H1 (cell line): ENCODE results near the gene RLN2. TPM values are rescaled to one million over a fixed set of nuclear protein-coding genes. Genes with fewer than 3 reads are reported as not detected.
"Not testable (repeated sequence)": the region's sequence is repeated elsewhere in the genome, so short reads cannot be mapped to it uniquely, and the experiment has no call there.

Experiments used
- CTCF ChIA-PET: fragments of 300-600 bp; sonication (Branson Sonifier 250); formaldehyde crosslinking; loops from one replicate; lab custom pipeline; 2021; ENCODE audit not compliant: partially characterized antibody; lab: Charles Lee
- POLR2A ChIA-PET: fragments of 300-600 bp; sonication (Branson Sonifier 250); formaldehyde crosslinking; loops from one replicate; lab custom pipeline; 2021; ENCODE audit warnings: inconsistent platforms; ENCODE audit not compliant: partially characterized antibody; lab: Charles Lee
- DNase-seq, 2 experiments: peaks; one replicate each; pipeline versions ENCODE4 v3.0.0 to v3.0.0-alpha.2; 2010 to 2022; ENCODE audit warnings: low spot score in 2 of 2, low read depth in 1 of 2, mixed read lengths in 1 of 2
- FAIRE-seq: peaks from 2 replicates; lab custom pipeline; 2011; peaks lifted over from hg19 to GRCh38; lab: Jason Lieb, UNC
- H2AFZ ChIP-seq: 2 replicates; pipeline ENCODE4 v1.8.1; 2012; ENCODE audit warnings: low read length, inconsistent platforms
- H2AK5ac ChIP-seq: 2 replicates; pipeline ENCODE4 v1.6.1; 2013; ENCODE audit warnings: low read depth, low read length
- H2BK120ac ChIP-seq: replicated peaks from 2 replicates; pipeline ENCODE3; 2013; ENCODE audit warnings: low read depth, low read length, inconsistent platforms
- H2BK12ac ChIP-seq: 2 replicates; pipeline ENCODE4 v1.6.1; 2013; ENCODE audit warnings: low read depth, low read length
- H2BK15ac ChIP-seq: 2 replicates; pipeline ENCODE4 v1.6.1; 2013; ENCODE audit warnings: low read length
- H2BK20ac ChIP-seq: 2 replicates; pipeline ENCODE4 v1.6.1; 2013; ENCODE audit warnings: low read length
- H2BK5ac ChIP-seq: 2 replicates; pipeline ENCODE4 v1.6.1; 2013; ENCODE audit warnings: low read depth, low read length
- H3K14ac ChIP-seq: 2 replicates; pipeline ENCODE4 v1.6.1; 2013; ENCODE audit warnings: inconsistent platforms; ENCODE audit not compliant: insufficient read length
- H3K18ac ChIP-seq: 2 replicates; pipeline ENCODE4 v1.6.1; 2013; ENCODE audit warnings: low read length; ENCODE audit errors: extremely low read depth
- H3K23ac ChIP-seq: 2 replicates; pipeline ENCODE4 v1.6.1; 2013; ENCODE audit warnings: inconsistent platforms; ENCODE audit not compliant: insufficient read length
- H3K23me2 ChIP-seq: 2 replicates; pipeline ENCODE4 v1.6.1; 2013; ENCODE audit warnings: low read depth, low read length
- H3K27ac ChIP-seq: 2 replicates; pipeline ENCODE4 v1.6.1; 2011; ENCODE audit warnings: low read depth, low read length, inconsistent platforms
- H3K27me3 ChIP-seq, 4 experiments: replicated peaks in 1 of 4; 1 replicate in 1 of 4; 2 replicates in 3 of 4; pipeline versions ENCODE4 v1.6.1 to v1.8.1; 2011 to 2013; ENCODE audit warnings: low read length in 3 of 4, mild to moderate bottlenecking in 3 of 4, inconsistent platforms in 2 of 4, mixed read lengths in 2 of 4, moderate library complexity in 1 of 4; ENCODE audit not compliant: control insufficient read depth in 3 of 4, insufficient read depth in 3 of 4; ENCODE audit errors: extremely low read depth in 1 of 4
- H3K36me3 ChIP-seq, 4 experiments: 2 replicates each; pipeline versions ENCODE4 v1.6.1 to v1.8.1; 2011 to 2013; ENCODE audit warnings: mild to moderate bottlenecking in 4 of 4, low read length in 3 of 4, moderate library complexity in 2 of 4, control low read depth in 1 of 4, inconsistent platforms in 1 of 4; ENCODE audit not compliant: insufficient read depth in 4 of 4, control insufficient read depth in 2 of 4
- H3K4ac ChIP-seq: replicated peaks from 2 replicates; pipeline ENCODE3; 2013; ENCODE audit warnings: low read length, low read depth, mixed read lengths, inconsistent platforms; ENCODE audit not compliant: insufficient read length
- H3K4me1 ChIP-seq, 4 experiments: replicated peaks in 1 of 4; 1 replicate in 1 of 4; 2 replicates in 3 of 4; pipeline versions ENCODE4 v1.6.1 to v1.8.1; 2011 to 2013; ENCODE audit warnings: low read length in 3 of 4, inconsistent platforms in 2 of 4, mixed read lengths in 1 of 4; ENCODE audit not compliant: insufficient read depth in 4 of 4, control insufficient read depth in 3 of 4
- H3K4me2 ChIP-seq, 2 experiments: 2 replicates each; pipeline versions ENCODE4 v1.6.1 to v1.8.1; 2011 to 2013; ENCODE audit warnings: low read depth in 2 of 2, low read length in 2 of 2, control low read depth in 1 of 2, inconsistent platforms in 1 of 2, mild to moderate bottlenecking in 1 of 2; ENCODE audit not compliant: insufficient read depth in 1 of 2
- H3K4me3 ChIP-seq, 4 experiments: fragments of 200-600, 300-600 bp in 1 of 4; sonication (generic), shearing (Covaris generic), sonication (Bioruptor Twin) in 1 of 4; 2 replicates each; pipeline versions ENCODE4 v1.5.1 to v1.8.1; 2011 to 2016; ENCODE audit warnings: low read length in 4 of 4, low read depth in 3 of 4, control low read depth in 2 of 4, inconsistent platforms in 2 of 4, mild to moderate bottlenecking in 2 of 4, mixed read lengths in 1 of 4, moderate library complexity in 1 of 4; ENCODE audit not compliant: insufficient read depth in 2 of 4; ENCODE audit errors: extremely low read depth in 1 of 4
- H3K56ac ChIP-seq: replicated peaks from 2 replicates; pipeline ENCODE3; 2013; ENCODE audit warnings: low read depth, mild to moderate bottlenecking, mixed read lengths, low read length, inconsistent platforms; ENCODE audit not compliant: insufficient read length
- H3K79me1 ChIP-seq: 2 replicates; pipeline ENCODE4 v1.6.1; 2013; ENCODE audit warnings: low read depth, low read length, control low read depth
- H3K79me2 ChIP-seq, 2 experiments: 2 replicates each; pipeline versions ENCODE4 v1.6.1 to v1.8.1; 2012 to 2013; ENCODE audit warnings: low read length in 2 of 2, mild to moderate bottlenecking in 2 of 2, inconsistent platforms in 1 of 2; ENCODE audit not compliant: insufficient read depth in 2 of 2, control insufficient read depth in 1 of 2
- H3K9ac ChIP-seq, 4 experiments: replicated peaks in 1 of 4; 1 replicate in 1 of 4; 2 replicates in 3 of 4; pipeline versions ENCODE4 v1.6.1 to v1.8.1; 2011 to 2013; ENCODE audit warnings: low read depth in 3 of 4, low read length in 3 of 4, control low read depth in 2 of 4, mild to moderate bottlenecking in 2 of 4, moderate library complexity in 2 of 4, inconsistent platforms in 1 of 4; ENCODE audit errors: extremely low read depth in 1 of 4
- H3K9me3 ChIP-seq, 2 experiments: 2 replicates each; pipeline versions ENCODE4 v1.6.1 to v1.8.1; 2012 to 2013; ENCODE audit warnings: mild to moderate bottlenecking in 2 of 2, moderate library complexity in 2 of 2, control low read depth in 1 of 2, inconsistent platforms in 1 of 2, low read depth in 1 of 2, low read length in 1 of 2, mixed read lengths in 1 of 2; ENCODE audit not compliant: insufficient read depth in 2 of 2
- H4K20me1 ChIP-seq, 2 experiments: replicated peaks in 1 of 2; 2 replicates each; pipeline versions ENCODE3 to v1.8.1; 2011 to 2013; ENCODE audit warnings: inconsistent platforms in 2 of 2, low read length in 2 of 2, mild to moderate bottlenecking in 1 of 2; ENCODE audit not compliant: insufficient read depth in 2 of 2, control insufficient read depth in 1 of 2
- H4K5ac ChIP-seq: 2 replicates; pipeline ENCODE4 v1.6.1; 2013; ENCODE audit warnings: low read length, low read depth, mixed read lengths, inconsistent platforms; ENCODE audit not compliant: insufficient read length
- H4K8ac ChIP-seq: 2 replicates; pipeline ENCODE4 v1.8.0; 2013; ENCODE audit warnings: mild to moderate bottlenecking, moderate library complexity, low read length, inconsistent platforms; ENCODE audit not compliant: insufficient read depth; ENCODE audit errors: extremely low read depth
- H4K91ac ChIP-seq: replicated peaks from 2 replicates; pipeline ENCODE3; 2013; ENCODE audit warnings: low read length, mixed read lengths, inconsistent platforms; ENCODE audit not compliant: insufficient read length
- WGBS, 2 experiments: shearing (Covaris generic) in 1 of 2; methylation state at CpG; one replicate each; pipeline versions ENCODE4 v1.1.6 to v1.1.7; 2013 to 2015; ENCODE audit warnings: low lambda C conversion rate in 2 of 2, mixed read lengths in 2 of 2, inconsistent platforms in 1 of 2, low coverage in 1 of 2, missing lambda C conversion rate in 1 of 2; ENCODE audit not compliant: insufficient replicate concordance in 2 of 2, insufficient coverage in 1 of 2, insufficient read length in 1 of 2; ENCODE audit errors: extremely low coverage in 1 of 2, missing lambda C conversion rate in 1 of 2; 5-methylcytosine and 5-hydroxymethylcytosine counted together
- polyA plus RNA-seq, 7 experiments: library from polyadenylated mRNA; depleted of rRNA in 3 of 7; stranded (reverse) in 5 of 7; unstranded in 2 of 7; fragments of >200 nt in 5 of 7; fragments of 200-250 nt in 2 of 7; gene quantifications; 1 replicate in 5 of 7; 2 replicates in 1 of 7; 4 replicates in 1 of 7; pipeline versions ENCODE4 v1.2.1 to v1.2.3, GENCODE V29; 2011 to 2013; ENCODE audit warnings: missing spikeins in 2 of 7, mixed read lengths in 2 of 7
- total RNA-seq: library from RNA; stranded (reverse); fragmentation: NEBNext Ultra II Directional; extraction: Animal tissue kit (Norgen Biotek cat#: 25700); gene quantifications from 2 replicates; pipeline ENCODE4 v1.2.1, GENCODE V29; 2021

The RLN2 gene
- total and polyA plus RNA-seq, 2 of the 8 experiments (the other 6 are each of a cell fraction or from before 2014, with no cell fraction given), result 4.5 to 6.0 TPM

- CTCF ChIA-PET, FAIRE-seq, H3K9ac ChIP-seq, H3K14ac ChIP-seq, H4K91ac ChIP-seq, H2BK20ac ChIP-seq, H3K27ac ChIP-seq, H2AK5ac ChIP-seq, H3K4me2 ChIP-seq, H3K23me2 ChIP-seq, H3K56ac ChIP-seq, DNase-seq, H4K20me1 ChIP-seq, H3K79me2 ChIP-seq, H3K4me1 ChIP-seq, H3K23ac ChIP-seq, H3K79me1 ChIP-seq, H3K18ac ChIP-seq, H2BK12ac ChIP-seq, H3K36me3 ChIP-seq, H4K8ac ChIP-seq, H4K5ac ChIP-seq, H2BK15ac ChIP-seq, H2AFZ ChIP-seq, H3K9me3 ChIP-seq, H2BK120ac ChIP-seq, H3K27me3 ChIP-seq, H3K4ac ChIP-seq, H3K4me3 ChIP-seq, POLR2A ChIA-PET, H2BK5ac ChIP-seq: not testable (repeated sequence)
- WGBS, 2 experiments, result 93% methylated on average over 3 of the region's 3 CpGs; no CpG with 5 or more reads in 1 of the 2 experiments
Observed at GRCh38 chr9:5331276-5331675, 26.8 kb upstream of the RLN2 start.
